HepG2 (cell line): ENCODE results near the gene RBM46. TPM values are rescaled to one million over a fixed set of nuclear protein-coding genes. Genes with fewer than 3 reads are reported as not detected.

ENCODE experiments used
- polyA plus RNA-seq, 8 experiments: library from polyadenylated mRNA; depleted of rRNA in 3 of 8; stranded (reverse) in 7 of 8; unstranded in 1 of 8; fragments of >200 nt; fragmentation: Illumina TruSeq in 4 of 8; extraction: Trizol in 4 of 8; gene quantifications; 2 replicates each; pipeline versions ENCODE4 v1.2.1 to v1.2.3, GENCODE V29; 2011 to 2016; ENCODE audit warnings: low read depth in 4 of 8, missing spikeins in 1 of 8, mixed read lengths in 1 of 8; ENCODE audit not compliant: insufficient read depth in 1 of 8
- small RNA-seq, 3 experiments: library from RNA; depleted of rRNA; stranded (forward); fragments of <200 nt; gene quantifications; one replicate each; pipeline ENCODE3, GENCODE V24; 2012; ENCODE audit warnings: low read depth in 2 of 3, low replicate concordance in 1 of 3; ENCODE audit not compliant: insufficient read length in 3 of 3, insufficient read depth in 2 of 3
- total RNA-seq, 5 experiments: library from RNA; depleted of rRNA; stranded (reverse); fragments of >200 nt; fragmentation: Illumina TruSeq; extraction: Trizol; gene quantifications; 2 replicates each; pipeline ENCODE4 v1.2.3, GENCODE V29; 2016; ENCODE audit warnings: low read depth in 1 of 5

Gene RBM46
- total and polyA plus RNA-seq, 2 of the 13 experiments (the other 11 are each of a cell fraction or from before 2014, with no cell fraction given) = not detected

Small RNA genes lying within 50 kb of the gene (small RNA-seq; reads per million reads assigned to genes)
- gene RNU2-44P (0 to 11.6 (median 0.71) reads per million in 3 experiments), gene RNU2-66P (0 reads per million in 3 experiments)

Other genes starting within 250 kb of the RBM46 start
- gene PLRG1, start 230.9 kb upstream of the RBM46 start, total RNA-seq (2016; rRNA removed; fragmentation: Illumina TruSeq; extraction: Trizol) = 110 and 177 TPM in 2 replicates
- gene PLRG1, start 230.9 kb upstream of the RBM46 start, polyA plus RNA-seq (2011; rRNA removed) = 63.2 and 77.3 TPM in 2 replicates
- gene FGB, start 218.3 kb upstream of the RBM46 start, total RNA-seq (2016; rRNA removed; fragmentation: Illumina TruSeq; extraction: Trizol) = 408 and 784 TPM in 2 replicates
- 226 and 273 TPM in 2 replicates for gene FGB, start 218.3 kb upstream of the RBM46 start, polyA plus RNA-seq (2011; rRNA removed)
- 743 and 1,523 TPM in 2 replicates for gene FGA, start 190.5 kb upstream of the RBM46 start, total RNA-seq (2016; rRNA removed; fragmentation: Illumina TruSeq; extraction: Trizol)
- 640 and 755 TPM in 2 replicates for gene FGA, start 190.5 kb upstream of the RBM46 start, polyA plus RNA-seq (2011; rRNA removed)
- gene FGG, start 168.6 kb upstream of the RBM46 start, total RNA-seq (2016; rRNA removed; fragmentation: Illumina TruSeq; extraction: Trizol) = 1,495 and 2,423 TPM in 2 replicates
- gene FGG, start 168.6 kb upstream of the RBM46 start, polyA plus RNA-seq (2011; rRNA removed) = 1,030 and 1,037 TPM in 2 replicates
- gene LRAT, start 37.3 kb upstream of the RBM46 start, total RNA-seq (2016; rRNA removed; fragmentation: Illumina TruSeq; extraction: Trizol) = not detected in 2 replicates
- gene LRAT, start 37.3 kb upstream of the RBM46 start, polyA plus RNA-seq (2011; rRNA removed) = 0.11 TPM in 1 of 2 replicates, not detected in the other